Neural cell (in vitro differentiated cells): ENCODE data around the gene ENDOV.

ENCODE experiments used
- CTCF ChIP-seq: fragments of 450-650 bp; IDR thresholded peaks from 2 replicates; pipeline ENCODE4 v1.5.1; 2014; ENCODE audit warnings: antibody characterized with exemption, mild to moderate bottlenecking, moderate library complexity; ENCODE audit not compliant: poor library complexity, severe bottlenecking
- EP300 ChIP-seq: fragments of 450-650 bp; conservative IDR thresholded peaks from 2 replicates; pipeline ENCODE4 v1.6.1; 2014; ENCODE audit warnings: antibody characterized with exemption, mild to moderate bottlenecking, moderate library complexity; ENCODE audit not compliant: poor library complexity, severe bottlenecking
- EZH2 ChIP-seq: fragments of 200-600, 300-800 bp; shearing (Covaris generic), sonication (generic); IDR thresholded peaks from 2 replicates; pipeline ENCODE4 v1.6.1; 2014; ENCODE audit warnings: antibody characterized with exemption, low read length, borderline replicate concordance, mild to moderate bottlenecking; ENCODE audit not compliant: insufficient read depth, poor library complexity, severe bottlenecking
- MXI1 ChIP-seq: fragments of 450-650 bp; conservative IDR thresholded peaks from 2 replicates; pipeline ENCODE4 v1.6.1; 2014; ENCODE audit warnings: antibody characterized with exemption, mild to moderate bottlenecking; ENCODE audit not compliant: poor library complexity, severe bottlenecking
- POLR2AphosphoS5 ChIP-seq: IDR thresholded peaks from 2 replicates; pipeline ENCODE4 v1.6.1; 2012
- RAD21 ChIP-seq: fragments of 450-650 bp; conservative IDR thresholded peaks from 2 replicates; pipeline ENCODE4 v1.6.1; 2014; ENCODE audit warnings: antibody characterized with exemption, mild to moderate bottlenecking, moderate library complexity
- TAF1 ChIP-seq: IDR thresholded peaks from 2 replicates; pipeline ENCODE4 v1.6.1; 2012; ENCODE audit warnings: low read depth

DNA sequence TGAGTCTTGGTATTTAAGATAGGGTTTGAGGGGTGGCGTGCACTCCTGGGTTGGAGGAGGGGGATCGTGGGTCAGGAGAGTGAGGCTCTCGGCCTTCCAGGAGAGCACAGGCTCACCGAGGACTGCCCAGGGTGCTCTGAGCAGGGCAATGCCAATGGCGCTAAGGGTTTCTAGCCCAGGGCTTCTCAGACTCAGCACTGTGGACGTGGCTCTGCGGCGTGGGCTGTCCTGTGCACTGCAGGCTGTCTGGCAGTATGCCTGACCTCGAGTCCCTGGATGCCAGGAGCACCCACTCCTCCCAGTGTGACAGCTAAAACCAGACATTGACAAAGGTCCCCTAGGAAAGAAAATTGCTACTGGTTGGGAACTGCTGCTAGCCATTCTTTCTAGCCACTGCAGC lies 37.2 kb upstream of the ENDOV start:
- no peak for TF ChIP-seq TAF1
- TF ChIP-seq CTCF, result no peak
- TF ChIP-seq EZH2, result no peak
- TF ChIP-seq EP300, result no peak
- no peak for TF ChIP-seq POLR2AphosphoS5
- no peak for TF ChIP-seq RAD21
- no peak for TF ChIP-seq MXI1
